ENCODE data around the gene CAPN11.

- TF ChIP-seq CTCF (conservative IDR thresholded peaks at IDR 0.05; ENCODE audit: low read depth, low read length) = no peak
- TF ChIP-seq MAFK (IDR thresholded peaks at IDR 0.05; ENCODE audit: low read depth, low read length) = no peak
- TF ChIP-seq CHD1 (IDR thresholded peaks at IDR 0.05; ENCODE audit: low read depth, low read length) = no peak
- TF ChIP-seq BHLHE40 (IDR thresholded peaks at IDR 0.05; ENCODE audit: low read depth, low read length) = no peak
- no peak for TF ChIP-seq USF2 (IDR thresholded peaks at IDR 0.05; ENCODE audit: low read depth, low read length)
Observed at GRCh38 chr6:44117397-44118128, 41.1 kb upstream of the CAPN11 start.
